Fibroblast of pulmonary artery (primary cell): ENCODE data around the gene TOMM6.

Experiments used
- DNase-seq: peaks from one replicate; pipeline ENCODE4 v3.0.0-alpha.2; 2010; ENCODE audit warnings: low read depth
- H3K4me3 ChIP-seq: replicated peaks from 2 replicates; pipeline ENCODE4 v1.5.1; 2011; ENCODE audit warnings: low read depth, mild to moderate bottlenecking, control low read depth, low read length, moderate library complexity
- TF ChIP-seq, protein P1 (sequence below): IDR thresholded peaks from 2 replicates; pipeline ENCODE4 v1.5.1; 2011; ENCODE audit warnings: mild to moderate bottlenecking, control low read depth, low read length, inconsistent platforms; ENCODE audit errors: missing control alignments

TOMM6 gene

DNA sequence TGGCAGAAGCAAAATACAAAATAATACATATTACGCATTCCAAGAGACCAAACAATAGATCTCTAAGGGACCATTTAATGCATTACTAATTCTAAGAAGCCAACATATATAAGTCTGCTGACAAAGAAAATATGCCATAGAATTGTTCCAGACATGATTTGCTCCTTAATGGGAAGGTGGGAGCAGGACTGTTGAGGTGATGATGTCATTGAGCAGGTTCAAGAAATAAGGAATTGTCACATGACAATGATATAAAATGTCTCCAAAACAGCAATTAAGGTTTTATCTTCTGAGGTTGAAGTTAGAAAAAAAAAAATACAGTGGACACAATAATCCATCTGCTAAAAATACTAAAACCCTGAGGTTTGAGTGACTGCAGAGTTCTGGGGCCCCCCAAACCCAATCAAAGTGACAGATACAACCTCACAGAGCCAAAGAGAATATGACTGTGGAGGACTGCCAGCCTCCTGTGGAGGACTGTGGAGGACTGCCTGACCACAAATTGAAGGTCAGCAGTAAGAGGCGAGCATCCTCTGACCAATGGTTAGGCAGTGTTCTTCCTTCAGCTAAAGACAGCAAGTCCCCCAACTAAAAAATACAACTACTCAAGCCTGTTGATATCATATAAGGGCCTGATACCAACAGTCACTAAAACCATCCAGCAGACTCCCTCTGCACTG is 39.0 kb downstream of the TOMM6 start:
- DNase-seq = no peak
- no peak overlapping the region for H3K4me3 ChIP-seq
- TF ChIP-seq, protein P1, sequence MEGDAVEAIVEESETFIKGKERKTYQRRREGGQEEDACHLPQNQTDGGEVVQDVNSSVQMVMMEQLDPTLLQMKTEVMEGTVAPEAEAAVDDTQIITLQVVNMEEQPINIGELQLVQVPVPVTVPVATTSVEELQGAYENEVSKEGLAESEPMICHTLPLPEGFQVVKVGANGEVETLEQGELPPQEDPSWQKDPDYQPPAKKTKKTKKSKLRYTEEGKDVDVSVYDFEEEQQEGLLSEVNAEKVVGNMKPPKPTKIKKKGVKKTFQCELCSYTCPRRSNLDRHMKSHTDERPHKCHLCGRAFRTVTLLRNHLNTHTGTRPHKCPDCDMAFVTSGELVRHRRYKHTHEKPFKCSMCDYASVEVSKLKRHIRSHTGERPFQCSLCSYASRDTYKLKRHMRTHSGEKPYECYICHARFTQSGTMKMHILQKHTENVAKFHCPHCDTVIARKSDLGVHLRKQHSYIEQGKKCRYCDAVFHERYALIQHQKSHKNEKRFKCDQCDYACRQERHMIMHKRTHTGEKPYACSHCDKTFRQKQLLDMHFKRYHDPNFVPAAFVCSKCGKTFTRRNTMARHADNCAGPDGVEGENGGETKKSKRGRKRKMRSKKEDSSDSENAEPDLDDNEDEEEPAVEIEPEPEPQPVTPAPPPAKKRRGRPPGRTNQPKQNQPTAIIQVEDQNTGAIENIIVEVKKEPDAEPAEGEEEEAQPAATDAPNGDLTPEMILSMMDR = no peak

DNA sequence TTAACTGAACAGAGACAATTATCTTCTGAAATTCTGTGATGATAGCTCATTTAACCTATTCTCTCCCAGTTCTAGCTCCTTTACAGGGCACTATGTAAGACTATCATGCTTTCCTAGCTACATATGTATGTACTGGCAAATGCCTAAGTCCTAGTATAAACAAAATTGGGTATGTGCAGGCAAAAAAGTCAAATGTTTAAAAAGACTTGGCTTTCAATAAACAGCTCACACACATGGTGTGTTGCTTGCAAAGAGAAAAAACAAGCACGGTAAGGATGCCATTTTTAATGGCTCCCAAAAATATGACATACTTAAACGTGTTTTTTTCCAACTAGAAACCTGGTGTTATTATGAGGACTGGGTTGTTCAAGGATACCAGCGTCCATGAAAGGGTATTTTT is 44.8 kb downstream of the TOMM6 start:
- no peak for DNase-seq
- TF ChIP-seq, protein P1 = no peak
- no peak overlapping the region for H3K4me3 ChIP-seq

DNA sequence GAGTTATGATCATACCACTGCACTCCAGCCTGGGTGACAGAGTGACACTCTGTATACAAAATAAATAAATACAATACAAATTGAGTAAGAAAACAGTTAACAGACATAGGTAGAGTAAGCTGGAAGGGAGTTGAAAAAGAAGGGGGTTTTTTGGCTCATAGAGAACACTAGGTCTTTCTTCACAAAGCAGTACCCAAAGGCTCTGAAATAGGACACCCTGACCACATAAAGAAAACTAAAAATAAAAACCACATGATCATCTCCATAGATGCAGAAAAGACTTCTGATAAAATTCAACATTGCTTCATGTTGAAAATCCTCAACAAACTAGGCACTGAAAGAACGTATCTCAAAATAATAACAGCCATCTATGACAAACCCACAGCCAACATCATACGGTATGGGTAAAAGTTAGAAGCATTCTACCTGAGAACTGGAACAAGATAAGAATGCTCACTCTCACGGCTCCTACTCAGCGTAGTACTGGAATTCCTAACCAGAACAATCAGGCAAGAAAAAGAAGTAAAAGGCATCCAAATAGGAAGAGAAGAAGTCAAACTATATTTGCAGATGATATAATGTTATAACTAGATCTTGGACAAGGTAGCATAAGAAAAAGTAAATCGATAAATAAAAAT is 48.6 kb downstream of the TOMM6 start:
- H3K4me3 ChIP-seq = no peak overlapping the region
- TF ChIP-seq, protein P1 = no peak
- peak; percentile 6 for DNase-seq

DNA sequence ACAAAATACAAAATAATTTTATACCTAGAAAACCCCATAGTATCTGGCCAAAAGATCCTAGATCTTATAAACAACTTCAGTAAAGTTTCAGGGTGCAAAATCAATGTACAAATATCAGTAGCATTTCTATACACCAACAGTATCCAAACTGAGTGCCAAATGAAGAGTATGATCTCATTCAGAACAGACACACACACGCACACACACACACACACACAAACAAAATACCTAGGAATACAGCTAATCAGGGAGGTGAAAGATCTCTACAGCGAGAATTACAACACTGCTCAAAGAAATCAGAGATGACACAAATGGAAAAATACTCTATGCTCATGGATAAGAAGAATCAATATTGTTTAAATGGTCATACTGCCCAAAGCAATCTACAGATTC is 49.2 kb downstream of the TOMM6 start:
- TF ChIP-seq, protein P1 = no peak
- DNase-seq = no peak
- H3K4me3 ChIP-seq = no peak overlapping the region
